D721Med (cell line): Measurements from ENCODE around the gene NEDD9.

Experiments
- DNase-seq: peaks from one replicate; pipeline ENCODE4 v3.0.0; 2011; ENCODE audit warnings: low spot score; ENCODE audit not compliant: insufficient read length
- FAIRE-seq: peaks from 2 replicates; lab custom pipeline; 2011; peaks lifted over from hg19 to GRCh38; lab: Jason Lieb, UNC
- CTCF ChIP-seq: IDR thresholded peaks from 2 replicates; pipeline ENCODE4 v1.5.1; 2012; ENCODE audit warnings: mild to moderate bottlenecking, control low read depth; ENCODE audit not compliant: insufficient read depth; ENCODE audit errors: missing control alignments

NEDD9 gene

GRCh38 chr6:11210386-11211138, 21.9 kb downstream of the NEDD9 start:
- no peak for DNase-seq
- TF ChIP-seq CTCF, result no peak
- no peak for FAIRE-seq

GRCh38 chr6:11209906-11210305, 22.6 kb downstream of the NEDD9 start:
- FAIRE-seq, result no peak

GRCh38 chr6:11209369-11209768, 23.1 kb downstream of the NEDD9 start:
- no peak for DNase-seq
- no peak for FAIRE-seq
- no peak for TF ChIP-seq CTCF

More at GRCh38 chr6:11209906-11210305, 22.6 kb downstream of the NEDD9 start:
- DNase-seq, result no peak
- TF ChIP-seq CTCF, result no peak

- DNase-seq (no peak), FAIRE-seq (no peak)
- TF ChIP-seq CTCF, result no peak
Measured at GRCh38 chr6:11208854-11209253, 23.6 kb downstream of the NEDD9 start.

GRCh38 chr6:11208267-11208666, 24.2 kb downstream of the NEDD9 start:
- FAIRE-seq (no peak), DNase-seq (no peak)
- no peak for TF ChIP-seq CTCF

GRCh38 chr6:11207199-11207968, 25.1 kb downstream of the NEDD9 start:
- DNase-seq (no peak), FAIRE-seq (no peak)
- no peak for TF ChIP-seq CTCF

- DNase-seq (no peak), FAIRE-seq (no peak)
- TF ChIP-seq CTCF, result no peak
Measured at GRCh38 chr6:11206576-11206975, 25.9 kb downstream of the NEDD9 start.
